GM12892 (cell line): ENCODE measurements around the gene RAD23B.

ENCODE experiments used
- POLR2A ChIP-seq: IDR thresholded peaks from 2 replicates; pipeline ENCODE4 v1.6.1; 2011; ENCODE audit warnings: low read depth, low read length, control low read depth
- POLR2AphosphoS5 ChIP-seq: IDR thresholded peaks from 2 replicates; pipeline ENCODE4 v1.6.1; 2011; ENCODE audit warnings: low read depth, low read length, control low read depth
- TAF1 ChIP-seq: IDR thresholded peaks from 2 replicates; pipeline ENCODE4 v1.6.1; 2011; ENCODE audit warnings: low read depth, mild to moderate bottlenecking, control low read depth, low read length, borderline replicate concordance

- TF ChIP-seq POLR2A: no peak
- TF ChIP-seq POLR2AphosphoS5: no peak
- TF ChIP-seq TAF1: no peak
Observed at GRCh38 chr9:107299437-107299836, 16.4 kb downstream of the RAD23B start.
